ENCODE data around the gene KPNA6.
"Not testable (repeated sequence)": the region's sequence is repeated elsewhere in the genome, so short reads cannot be mapped to it uniquely, and the experiment has no call there.

The KPNA6 gene

GRCh38 chr1:32138965-32139364 is 31.1 kb downstream of the KPNA6 start:
- Histone ChIP-seq H3K27me3 (ENCODE audit: control insufficient read depth in 1 of 2, insufficient read depth in 2 of 2, low read length in 2 of 2) (no peaks in the 10 kb centered on the region), H3K9me3 (ENCODE audit: control insufficient read depth in 1 of 2, low read length in 2 of 2) (no peaks in the 10 kb centered on the region), H3K27ac (ENCODE audit: low read depth, low read length) (no peak overlapping the region), H3K9ac (ENCODE audit: low read depth in 1 of 2, low read length in 2 of 2) (no peak overlapping the region), H3K4me3 (ENCODE audit: low read depth in 1 of 2, low read length in 2 of 2) (no peak overlapping the region), H3K4me1 (ENCODE audit: control insufficient read depth in 1 of 2, insufficient read depth in 2 of 2, low read length in 2 of 2) (peaks cover 0 to 6% of the 10 kb centered on the region in 2 donors), H3K36me3 (ENCODE audit: control insufficient read depth in 1 of 2, insufficient read depth in 2 of 2, low read length in 2 of 2) (no peaks in the 10 kb centered on the region)

- Histone ChIP-seq H3K27ac (ENCODE audit: low read depth, low read length) (no peak overlapping the region), H3K36me3 (ENCODE audit: control insufficient read depth in 1 of 2, insufficient read depth in 2 of 2, low read length in 2 of 2) (peaks cover 0 to 9% of the 10 kb centered on the region in 2 donors), H3K9ac (ENCODE audit: low read depth in 1 of 2, low read length in 2 of 2) (no peak overlapping the region), H3K9me3 (ENCODE audit: control insufficient read depth in 1 of 2, low read length in 2 of 2) (peaks cover 0 to 2% of the 10 kb centered on the region in 2 donors), H3K4me3 (ENCODE audit: low read depth in 1 of 2, low read length in 2 of 2) (no peak overlapping the region), H3K27me3 (ENCODE audit: control insufficient read depth in 1 of 2, insufficient read depth in 2 of 2, low read length in 2 of 2) (no peaks in the 10 kb centered on the region), H3K4me1 (ENCODE audit: control insufficient read depth in 1 of 2, insufficient read depth in 2 of 2, low read length in 2 of 2) (peaks cover 0 to 6% of the 10 kb centered on the region in 2 donors)
These were observed 34.8 kb downstream of the KPNA6 start for GRCh38 chr1:32142446-32143301.

- H3K9ac ChIP-seq (ENCODE audit: low read depth in 1 of 2, low read length in 2 of 2); H3K27me3 ChIP-seq (ENCODE audit: control insufficient read depth in 1 of 2, insufficient read depth in 2 of 2, low read length in 2 of 2); H3K36me3 ChIP-seq (ENCODE audit: control insufficient read depth in 1 of 2, insufficient read depth in 2 of 2, low read length in 2 of 2); H3K4me3 ChIP-seq (ENCODE audit: low read depth in 1 of 2, low read length in 2 of 2); H3K9me3 ChIP-seq (ENCODE audit: control insufficient read depth in 1 of 2, low read length in 2 of 2); H3K4me1 ChIP-seq (ENCODE audit: control insufficient read depth in 1 of 2, insufficient read depth in 2 of 2, low read length in 2 of 2); H3K27ac ChIP-seq (ENCODE audit: low read depth, low read length): not testable (repeated sequence)
These were observed 35.4 kb downstream of the KPNA6 start for GRCh38 chr1:32143302-32143695.

- Histone ChIP-seq H3K27ac (ENCODE audit: low read depth, low read length) (no peak overlapping the region), H3K4me3 (ENCODE audit: low read depth in 1 of 2, low read length in 2 of 2) (no peak overlapping the region), H3K4me1 (ENCODE audit: control insufficient read depth in 1 of 2, insufficient read depth in 2 of 2, low read length in 2 of 2) (peaks cover 0 to under 1% of the 10 kb centered on the region in 2 donors), H3K36me3 (ENCODE audit: control insufficient read depth in 1 of 2, insufficient read depth in 2 of 2, low read length in 2 of 2) (peaks cover 0 to 9% of the 10 kb centered on the region in 2 donors), H3K27me3 (ENCODE audit: control insufficient read depth in 1 of 2, insufficient read depth in 2 of 2, low read length in 2 of 2) (no peaks in the 10 kb centered on the region), H3K9ac (ENCODE audit: low read depth in 1 of 2, low read length in 2 of 2) (no peak overlapping the region), H3K9me3 (ENCODE audit: control insufficient read depth in 1 of 2, low read length in 2 of 2) (peaks cover 0 to 5% of the 10 kb centered on the region in 2 donors)
These were observed 36.2 kb downstream of the KPNA6 start for GRCh38 chr1:32144033-32144432.

GRCh38 chr1:32147799-32148198 is 39.9 kb downstream of the KPNA6 start:
- H3K27me3 ChIP-seq (ENCODE audit: control insufficient read depth in 1 of 2, insufficient read depth in 2 of 2, low read length in 2 of 2); H3K4me3 ChIP-seq (ENCODE audit: low read depth in 1 of 2, low read length in 2 of 2); H3K36me3 ChIP-seq (ENCODE audit: control insufficient read depth in 1 of 2, insufficient read depth in 2 of 2, low read length in 2 of 2); H3K9ac ChIP-seq (ENCODE audit: low read depth in 1 of 2, low read length in 2 of 2); H3K9me3 ChIP-seq (ENCODE audit: control insufficient read depth in 1 of 2, low read length in 2 of 2); H3K4me1 ChIP-seq (ENCODE audit: control insufficient read depth in 1 of 2, insufficient read depth in 2 of 2, low read length in 2 of 2); H3K27ac ChIP-seq (ENCODE audit: low read depth, low read length): not testable (repeated sequence)

- peaks cover 0 to 5% of the 10 kb centered on the region in 2 donors for H3K9me3 ChIP-seq (ENCODE audit: control insufficient read depth in 1 of 2, low read length in 2 of 2)
- no peak overlapping the region for H3K4me3 ChIP-seq (ENCODE audit: low read depth in 1 of 2, low read length in 2 of 2)
- no peaks in the 10 kb centered on the region for H3K4me1 ChIP-seq (ENCODE audit: control insufficient read depth in 1 of 2, insufficient read depth in 2 of 2, low read length in 2 of 2)
- no peaks in the 10 kb centered on the region for H3K27me3 ChIP-seq (ENCODE audit: control insufficient read depth in 1 of 2, insufficient read depth in 2 of 2, low read length in 2 of 2)
- H3K27ac ChIP-seq (ENCODE audit: low read depth, low read length) = no peak overlapping the region
- H3K9ac ChIP-seq (ENCODE audit: low read depth in 1 of 2, low read length in 2 of 2) = no peak overlapping the region
- H3K36me3 ChIP-seq (ENCODE audit: control insufficient read depth in 1 of 2, insufficient read depth in 2 of 2, low read length in 2 of 2) = peaks cover 0 to 20% of the 10 kb centered on the region in 2 donors
These were observed 43.0 kb downstream of the KPNA6 start for GRCh38 chr1:32150847-32151246.

GRCh38 chr1:32151319-32151787 is 43.5 kb downstream of the KPNA6 start:
- no peak overlapping the region for H3K4me3 ChIP-seq (ENCODE audit: low read depth in 1 of 2, low read length in 2 of 2)
- peaks cover 2 to 26% of the 10 kb centered on the region in 2 donors for H3K36me3 ChIP-seq (ENCODE audit: control insufficient read depth in 1 of 2, insufficient read depth in 2 of 2, low read length in 2 of 2)
- no peaks in the 10 kb centered on the region for H3K4me1 ChIP-seq (ENCODE audit: control insufficient read depth in 1 of 2, insufficient read depth in 2 of 2, low read length in 2 of 2)
- no peak overlapping the region for H3K27ac ChIP-seq (ENCODE audit: low read depth, low read length)
- H3K27me3 ChIP-seq (ENCODE audit: control insufficient read depth in 1 of 2, insufficient read depth in 2 of 2, low read length in 2 of 2) = no peaks in the 10 kb centered on the region
- H3K9me3 ChIP-seq (ENCODE audit: control insufficient read depth in 1 of 2, low read length in 2 of 2) = peaks cover 0 to 5% of the 10 kb centered on the region in 2 donors
- H3K9ac ChIP-seq (ENCODE audit: low read depth in 1 of 2, low read length in 2 of 2) = no peak overlapping the region

GRCh38 chr1:32159189-32159588 is 51.3 kb downstream of the KPNA6 start:
- Histone ChIP-seq H3K4me3 (ENCODE audit: low read depth in 1 of 2, low read length in 2 of 2) (no peak overlapping the region), H3K4me1 (ENCODE audit: control insufficient read depth in 1 of 2, insufficient read depth in 2 of 2, low read length in 2 of 2) (no peaks in the 10 kb centered on the region), H3K36me3 (ENCODE audit: control insufficient read depth in 1 of 2, insufficient read depth in 2 of 2, low read length in 2 of 2) (peaks cover 48 to 86% of the 10 kb centered on the region in 2 donors), H3K9me3 (ENCODE audit: control insufficient read depth in 1 of 2, low read length in 2 of 2) (no peaks in the 10 kb centered on the region), H3K27ac (ENCODE audit: low read depth, low read length) (no peak overlapping the region), H3K27me3 (ENCODE audit: control insufficient read depth in 1 of 2, insufficient read depth in 2 of 2, low read length in 2 of 2) (no peaks in the 10 kb centered on the region), H3K9ac (ENCODE audit: low read depth in 1 of 2, low read length in 2 of 2) (no peak overlapping the region)

- Histone ChIP-seq H3K36me3 (ENCODE audit: control insufficient read depth in 1 of 2, insufficient read depth in 2 of 2, low read length in 2 of 2) (peaks cover 44 to 81% of the 10 kb centered on the region in 2 donors), H3K4me1 (ENCODE audit: control insufficient read depth in 1 of 2, insufficient read depth in 2 of 2, low read length in 2 of 2) (no peaks in the 10 kb centered on the region), H3K9me3 (ENCODE audit: control insufficient read depth in 1 of 2, low read length in 2 of 2) (no peaks in the 10 kb centered on the region), H3K4me3 (ENCODE audit: low read depth in 1 of 2, low read length in 2 of 2) (no peak overlapping the region), H3K27me3 (ENCODE audit: control insufficient read depth in 1 of 2, insufficient read depth in 2 of 2, low read length in 2 of 2) (no peaks in the 10 kb centered on the region), H3K27ac (ENCODE audit: low read depth, low read length) (no peak overlapping the region), H3K9ac (ENCODE audit: low read depth in 1 of 2, low read length in 2 of 2) (no peak overlapping the region)
These were observed 55.5 kb downstream of the KPNA6 start for GRCh38 chr1:32163405-32163804.

- not testable (repeated sequence) for H3K4me3 ChIP-seq (ENCODE audit: low read depth in 1 of 2, low read length in 2 of 2); H3K9me3 ChIP-seq (ENCODE audit: control insufficient read depth in 1 of 2, low read length in 2 of 2); H3K9ac ChIP-seq (ENCODE audit: low read depth in 1 of 2, low read length in 2 of 2); H3K27ac ChIP-seq (ENCODE audit: low read depth, low read length); H3K27me3 ChIP-seq (ENCODE audit: control insufficient read depth in 1 of 2, insufficient read depth in 2 of 2, low read length in 2 of 2); H3K4me1 ChIP-seq (ENCODE audit: control insufficient read depth in 1 of 2, insufficient read depth in 2 of 2, low read length in 2 of 2)
- peaks cover 52 to 81% of the 10 kb centered on the region in 2 donors for H3K36me3 ChIP-seq (ENCODE audit: control insufficient read depth in 1 of 2, insufficient read depth in 2 of 2, low read length in 2 of 2)
These were observed 57.8 kb downstream of the KPNA6 start for GRCh38 chr1:32165633-32166032.

All from duodenal mucosa (tissue), 2 donors.